ENCODE data around the gene MEIS2.

MEIS2 gene

GRCh38 chr15:37134244-37134643 is 33.9 kb upstream of the MEIS2 start:
- TF ChIP-seq TAF1 (IDR thresholded peaks at IDR 0.05; ENCODE audit: borderline replicate concordance, low read depth, low read length) = no peak
- TF ChIP-seq POLR2A (IDR thresholded peaks at IDR 0.05; ENCODE audit: low read depth, low read length) = no peak
- no peak for TF ChIP-seq POLR2AphosphoS5 (IDR thresholded peaks at IDR 0.05; ENCODE audit: low read depth, low read length)
- DNase-seq (ENCODE audit: insufficient read length) (no peak), FAIRE-seq (peak; percentile 42)

DNA sequence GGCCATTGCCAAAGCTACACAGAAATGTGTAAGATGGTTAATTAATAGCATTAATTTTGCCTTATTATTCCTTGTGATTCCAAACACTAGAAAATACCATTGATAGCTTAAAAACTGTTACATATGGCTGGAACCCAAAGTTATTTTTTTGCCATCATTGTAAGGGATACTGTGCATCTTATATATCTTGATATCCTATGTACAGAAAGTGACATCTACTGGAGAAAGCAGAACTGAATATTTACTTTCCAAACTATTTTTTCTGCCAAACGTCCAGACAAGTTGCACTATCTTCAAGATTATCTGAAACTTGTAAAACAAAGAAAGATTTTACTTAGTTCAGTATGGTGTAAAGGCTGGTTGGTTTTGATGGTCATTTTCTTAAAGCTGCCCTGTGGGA is 33.3 kb upstream of the MEIS2 start:
- FAIRE-seq (no peak), DNase-seq (ENCODE audit: insufficient read length) (no peak)
- TF ChIP-seq TAF1 (IDR thresholded peaks at IDR 0.05; ENCODE audit: borderline replicate concordance, low read depth, low read length) (no peak), POLR2AphosphoS5 (IDR thresholded peaks at IDR 0.05; ENCODE audit: low read depth, low read length) (no peak), POLR2A (IDR thresholded peaks at IDR 0.05; ENCODE audit: low read depth, low read length) (no peak)

DNA sequence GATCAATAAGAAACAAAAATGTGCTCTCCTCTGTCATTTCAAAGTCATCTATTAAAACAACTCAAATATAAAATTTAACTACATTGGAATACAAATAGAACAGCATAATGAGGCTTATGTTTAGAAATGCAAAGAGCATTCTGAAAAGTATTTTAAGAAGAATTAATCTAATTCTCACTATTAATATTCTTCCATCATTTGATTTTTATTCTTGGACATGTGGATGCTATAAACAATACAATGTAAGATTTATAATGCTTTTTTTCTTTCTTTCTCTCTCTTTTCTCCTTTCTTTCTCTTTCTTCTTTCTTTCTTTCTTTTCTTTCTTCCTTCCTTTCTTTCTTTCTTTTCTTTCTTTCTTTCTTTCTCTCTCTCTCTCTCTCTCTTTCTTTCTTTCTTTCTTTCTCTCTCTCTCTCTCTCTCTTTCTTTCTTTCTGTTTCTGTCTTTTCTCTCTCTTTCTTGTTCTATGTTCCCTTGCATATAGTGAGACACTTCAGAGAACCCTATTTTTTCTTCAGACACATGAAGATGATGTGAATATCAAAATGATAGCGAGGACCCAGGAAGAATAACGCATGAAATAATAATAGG is 32.6 kb upstream of the MEIS2 start:
- DNase-seq (ENCODE audit: insufficient read length) (no peak), FAIRE-seq (no peak)
- TF ChIP-seq TAF1 (IDR thresholded peaks at IDR 0.05; ENCODE audit: borderline replicate concordance, low read depth, low read length) (no peak), POLR2A (IDR thresholded peaks at IDR 0.05; ENCODE audit: low read depth, low read length) (no peak)

GRCh38 chr15:37131621-37132020 is 31.3 kb upstream of the MEIS2 start:
- TF ChIP-seq POLR2AphosphoS5 (IDR thresholded peaks at IDR 0.05; ENCODE audit: low read depth, low read length) = no peak
- TF ChIP-seq POLR2A (IDR thresholded peaks at IDR 0.05; ENCODE audit: low read depth, low read length) = no peak
- TF ChIP-seq TAF1 (IDR thresholded peaks at IDR 0.05; ENCODE audit: borderline replicate concordance, low read depth, low read length) = no peak
- no peak for FAIRE-seq
- DNase-seq (ENCODE audit: insufficient read length) = no peak

DNA sequence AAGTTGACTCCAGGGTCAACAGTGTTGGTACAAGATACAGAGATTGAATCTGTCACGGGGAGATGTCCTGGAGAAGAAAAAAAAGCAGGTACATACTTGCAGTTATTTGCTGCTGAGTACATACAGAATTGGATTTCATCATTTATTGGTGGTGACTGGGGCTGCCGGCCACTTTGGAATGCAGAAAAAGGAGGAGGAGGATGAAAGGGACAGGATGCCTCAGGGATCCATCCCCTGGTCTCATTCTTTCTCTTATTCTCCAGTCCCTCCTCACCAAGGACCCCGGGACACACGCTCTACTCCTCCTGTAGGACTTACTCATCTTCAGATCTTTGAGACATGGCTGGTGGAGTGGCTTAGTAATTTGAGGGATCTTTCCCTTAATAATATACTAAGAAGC is 30.0 kb upstream of the MEIS2 start:
- no peak for FAIRE-seq
- TF ChIP-seq POLR2AphosphoS5 (IDR thresholded peaks at IDR 0.05; ENCODE audit: low read depth, low read length) = no peak
- no peak for TF ChIP-seq POLR2A (IDR thresholded peaks at IDR 0.05; ENCODE audit: low read depth, low read length)
- TF ChIP-seq TAF1 (IDR thresholded peaks at IDR 0.05; ENCODE audit: borderline replicate concordance, low read depth, low read length) = no peak
- DNase-seq (ENCODE audit: insufficient read length) = no peak

GRCh38 chr15:37125143-37125542 is 24.8 kb upstream of the MEIS2 start:
- TF ChIP-seq TAF1 (IDR thresholded peaks at IDR 0.05; ENCODE audit: borderline replicate concordance, low read depth, low read length) = no peak
- TF ChIP-seq POLR2AphosphoS5 (IDR thresholded peaks at IDR 0.05; ENCODE audit: low read depth, low read length) = no peak
- no peak for DNase-seq (ENCODE audit: insufficient read length)
- FAIRE-seq = no peak

GRCh38 chr15:37124331-37124730 is 24.0 kb upstream of the MEIS2 start:
- DNase-seq (ENCODE audit: insufficient read length) = no peak
- TF ChIP-seq POLR2AphosphoS5 (IDR thresholded peaks at IDR 0.05; ENCODE audit: low read depth, low read length) = no peak
- TF ChIP-seq TAF1 (IDR thresholded peaks at IDR 0.05; ENCODE audit: borderline replicate concordance, low read depth, low read length) = no peak
- no peak for TF ChIP-seq POLR2A (IDR thresholded peaks at IDR 0.05; ENCODE audit: low read depth, low read length)
- no peak for FAIRE-seq

DNA sequence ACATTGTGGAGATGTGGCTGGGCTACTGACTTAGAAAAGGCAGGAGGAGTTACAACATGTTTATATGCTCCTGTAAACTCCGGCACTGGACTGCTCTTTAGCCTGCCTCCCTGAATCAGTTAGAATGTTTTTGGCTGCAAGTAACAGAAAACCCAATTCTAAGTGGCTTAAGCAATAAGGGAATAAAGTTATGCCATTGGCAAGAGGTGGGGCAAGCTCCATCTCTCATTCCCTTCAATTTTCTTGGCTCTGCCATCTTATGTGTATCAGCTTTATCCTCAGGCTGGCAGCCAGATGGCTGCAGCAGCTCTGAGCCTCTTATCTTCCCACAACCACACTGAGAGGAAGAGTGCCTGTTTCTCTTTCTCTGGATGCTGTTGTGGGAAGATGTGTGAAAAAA is 22.4 kb upstream of the MEIS2 start:
- no peak for TF ChIP-seq POLR2AphosphoS5 (IDR thresholded peaks at IDR 0.05; ENCODE audit: low read depth, low read length)
- no peak for TF ChIP-seq TAF1 (IDR thresholded peaks at IDR 0.05; ENCODE audit: borderline replicate concordance, low read depth, low read length)
- no peak for TF ChIP-seq POLR2A (IDR thresholded peaks at IDR 0.05; ENCODE audit: low read depth, low read length)
- no peak for FAIRE-seq

DNA sequence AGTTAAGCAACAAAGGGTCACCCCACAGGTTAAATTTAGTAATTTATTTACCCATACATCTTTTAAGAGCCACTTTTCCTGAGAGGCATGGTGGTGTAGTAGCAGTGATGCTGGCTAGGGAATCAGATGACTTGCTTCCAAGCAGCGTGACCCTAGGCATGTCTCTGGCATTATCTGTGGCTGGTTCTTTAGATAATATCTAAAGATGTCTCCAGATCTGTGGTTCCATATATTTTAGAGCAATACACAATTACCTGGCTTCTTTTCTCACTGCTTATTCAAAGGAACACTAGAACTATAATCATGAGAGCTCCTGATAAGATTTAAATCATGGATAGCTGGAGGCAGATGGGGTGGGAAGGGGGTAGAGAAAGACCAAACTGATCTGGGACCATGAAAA is 21.1 kb upstream of the MEIS2 start:
- DNase-seq (ENCODE audit: insufficient read length) = no peak
- TF ChIP-seq POLR2AphosphoS5 (IDR thresholded peaks at IDR 0.05; ENCODE audit: low read depth, low read length) = no peak
- TF ChIP-seq TAF1 (IDR thresholded peaks at IDR 0.05; ENCODE audit: borderline replicate concordance, low read depth, low read length) = no peak
- no peak for TF ChIP-seq POLR2A (IDR thresholded peaks at IDR 0.05; ENCODE audit: low read depth, low read length)
- no peak for FAIRE-seq

More for the DNA sequence above, 22.4 kb upstream of the MEIS2 start:
- no peak for DNase-seq (ENCODE audit: insufficient read length)

- no peak for TF ChIP-seq TAF1 (IDR thresholded peaks at IDR 0.05; ENCODE audit: borderline replicate concordance, low read depth, low read length)
- no peak for TF ChIP-seq POLR2A (IDR thresholded peaks at IDR 0.05; ENCODE audit: low read depth, low read length)
- TF ChIP-seq POLR2AphosphoS5 (IDR thresholded peaks at IDR 0.05; ENCODE audit: low read depth, low read length) = no peak
- no peak for DNase-seq (ENCODE audit: insufficient read length)
- peak; percentile 14 for FAIRE-seq
Measured at GRCh38 chr15:37117030-37117429, 16.7 kb upstream of the MEIS2 start.

- TF ChIP-seq POLR2AphosphoS5 (IDR thresholded peaks at IDR 0.05; ENCODE audit: low read depth, low read length) (no peak), TAF1 (IDR thresholded peaks at IDR 0.05; ENCODE audit: borderline replicate concordance, low read depth, low read length) (no peak), POLR2A (IDR thresholded peaks at IDR 0.05; ENCODE audit: low read depth, low read length) (no peak)
- DNase-seq (ENCODE audit: insufficient read length) (no peak), FAIRE-seq (no peak)
Measured at GRCh38 chr15:37115538-37115937, 15.2 kb upstream of the MEIS2 start.

DNA sequence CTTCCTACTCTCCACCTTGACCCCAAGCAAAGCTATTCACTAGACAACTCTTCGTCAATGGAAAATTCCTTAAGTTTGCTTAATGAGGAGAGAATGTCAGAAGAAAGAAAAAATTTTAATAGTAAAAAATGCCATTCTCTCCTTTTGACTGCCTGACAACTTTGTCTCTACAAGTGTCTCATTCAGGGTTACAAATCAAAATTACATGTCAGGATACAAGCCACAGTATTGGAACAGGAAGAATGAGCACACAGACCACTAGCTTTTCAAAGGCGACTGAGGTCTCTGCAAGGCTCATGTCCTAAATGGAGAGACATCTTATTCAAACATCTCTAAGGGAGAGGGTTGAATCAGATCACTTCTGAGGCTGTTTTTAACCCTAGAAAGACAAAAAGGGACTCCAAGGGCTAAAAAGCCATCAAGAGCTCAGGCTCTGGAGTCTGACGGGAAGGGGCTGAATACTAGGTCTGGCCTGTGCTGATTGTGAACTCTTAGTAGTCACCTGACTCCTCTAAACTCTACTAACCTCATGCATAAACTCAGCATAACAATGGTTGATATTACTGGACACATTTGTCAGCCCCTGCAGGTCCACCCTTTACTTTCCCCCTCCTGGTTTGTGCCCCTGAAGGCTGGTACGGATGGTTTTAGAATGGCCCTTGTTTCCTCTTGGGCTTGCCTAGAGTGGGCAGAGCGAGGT is 12.8 kb upstream of the MEIS2 start:
- FAIRE-seq (no peak), DNase-seq (ENCODE audit: insufficient read length) (no peak)
- TF ChIP-seq TAF1 (IDR thresholded peaks at IDR 0.05; ENCODE audit: borderline replicate concordance, low read depth, low read length) (no peak), POLR2A (IDR thresholded peaks at IDR 0.05; ENCODE audit: low read depth, low read length) (no peak)

Data from GM12892 (cell line).